DND-41 (cell line): ENCODE data around the gene ZNF217.
A peak's percentile ranks its signal among the peaks of the same experiment; 100 is the strongest.

Experiments used
- ATAC-seq: fragments of 200-7000 bp; cut with Tn5 transposase; 3 replicates; pipeline ENCODE4 v1.9.1; 2021; ENCODE audit warnings: low read depth; ENCODE audit not compliant: insufficient read depth
- DNase-seq: peaks from one replicate; pipeline ENCODE4 v3.0.0-alpha.2; 2020
- H2AFZ ChIP-seq: 2 replicates; pipeline ENCODE4 v1.6.0; 2012; ENCODE audit warnings: low read depth, low read length
- H3K27ac ChIP-seq: 2 replicates; pipeline ENCODE4 v1.5.1; 2012; ENCODE audit warnings: low read length, inconsistent platforms
- H3K27me3 ChIP-seq: fragments of 200-600 bp; sonication (generic); 2 replicates; pipeline ENCODE4 v1.6.0; 2012; ENCODE audit warnings: low read length, mild to moderate bottlenecking, inconsistent platforms; ENCODE audit not compliant: insufficient read depth, poor library complexity
- H3K36me3 ChIP-seq: 2 replicates; pipeline ENCODE4 v1.5.1; 2012; ENCODE audit warnings: low read length, inconsistent platforms; ENCODE audit not compliant: insufficient read depth
- H3K4me1 ChIP-seq: 2 replicates; pipeline ENCODE4 v1.5.1; 2012; ENCODE audit warnings: mild to moderate bottlenecking, low read length; ENCODE audit not compliant: insufficient read depth
- H3K4me2 ChIP-seq: 2 replicates; pipeline ENCODE4 v1.6.0; 2012; ENCODE audit warnings: mild to moderate bottlenecking, moderate library complexity, low read length, inconsistent platforms; ENCODE audit not compliant: insufficient read depth
- H3K4me3 ChIP-seq, 2 experiments: fragments of 200-600 bp in 1 of 2; shearing (Covaris generic) in 1 of 2; 2 replicates each; pipeline ENCODE4 v1.5.1; 2012 to 2016; ENCODE audit warnings: inconsistent platforms in 2 of 2, low read length in 2 of 2, mild to moderate bottlenecking in 2 of 2, low read depth in 1 of 2, moderate library complexity in 1 of 2
- H3K79me2 ChIP-seq: 2 replicates; pipeline ENCODE4 v1.6.0; 2012; ENCODE audit warnings: low read length, inconsistent platforms; ENCODE audit not compliant: insufficient read depth
- H3K9ac ChIP-seq: 2 replicates; pipeline ENCODE4 v1.6.0; 2012; ENCODE audit warnings: low read depth, mild to moderate bottlenecking, inconsistent platforms, low read length, moderate library complexity
- H3K9me3 ChIP-seq: 2 replicates; pipeline ENCODE4 v1.5.1; 2012; ENCODE audit warnings: low read length, moderate library complexity, mild to moderate bottlenecking, inconsistent platforms; ENCODE audit not compliant: insufficient read depth, severe bottlenecking
- H4K20me1 ChIP-seq: 2 replicates; pipeline ENCODE4 v1.6.0; 2012; ENCODE audit warnings: low read length; ENCODE audit not compliant: insufficient read depth
- EZH2 ChIP-seq: IDR thresholded peaks from 3 replicates; pipeline ENCODE4 v1.6.1; 2012; ENCODE audit warnings: borderline replicate concordance, low read depth, mild to moderate bottlenecking, moderate library complexity, low read length, inconsistent platforms; ENCODE audit not compliant: severe bottlenecking
- TF ChIP-seq, protein P1 (sequence below): IDR thresholded peaks from 2 replicates; pipeline ENCODE4 v1.5.1; 2012; ENCODE audit warnings: borderline replicate concordance, low read length, moderate library complexity, mild to moderate bottlenecking; ENCODE audit not compliant: poor library complexity, severe bottlenecking; ENCODE audit errors: extremely low read depth

The ZNF217 gene

DNA sequence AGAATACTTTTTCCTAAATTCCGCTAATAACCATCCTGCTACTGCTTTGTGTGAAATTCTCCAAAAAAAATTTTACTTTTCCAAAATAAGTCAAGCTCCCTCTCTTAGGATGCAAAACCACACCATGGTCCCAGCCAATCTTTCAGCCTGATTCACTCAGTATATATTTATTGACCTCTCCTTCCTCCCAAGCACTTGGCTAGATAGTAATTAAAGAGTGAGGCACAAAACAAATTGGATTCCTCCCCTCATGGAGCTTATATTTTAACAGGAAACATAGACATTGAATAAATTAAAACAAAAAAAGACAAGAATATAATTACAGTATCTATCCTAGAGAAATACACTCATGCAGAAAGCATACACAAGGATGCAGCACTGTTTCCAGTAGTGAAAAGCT lies 9.0 kb upstream of the ZNF217 start:
- no peak overlapping the region for H3K27ac ChIP-seq
- peaks cover 12% of the 10 kb centered on the region for H3K79me2 ChIP-seq
- TF ChIP-seq EZH2 = no peak
- TF ChIP-seq, protein P1, sequence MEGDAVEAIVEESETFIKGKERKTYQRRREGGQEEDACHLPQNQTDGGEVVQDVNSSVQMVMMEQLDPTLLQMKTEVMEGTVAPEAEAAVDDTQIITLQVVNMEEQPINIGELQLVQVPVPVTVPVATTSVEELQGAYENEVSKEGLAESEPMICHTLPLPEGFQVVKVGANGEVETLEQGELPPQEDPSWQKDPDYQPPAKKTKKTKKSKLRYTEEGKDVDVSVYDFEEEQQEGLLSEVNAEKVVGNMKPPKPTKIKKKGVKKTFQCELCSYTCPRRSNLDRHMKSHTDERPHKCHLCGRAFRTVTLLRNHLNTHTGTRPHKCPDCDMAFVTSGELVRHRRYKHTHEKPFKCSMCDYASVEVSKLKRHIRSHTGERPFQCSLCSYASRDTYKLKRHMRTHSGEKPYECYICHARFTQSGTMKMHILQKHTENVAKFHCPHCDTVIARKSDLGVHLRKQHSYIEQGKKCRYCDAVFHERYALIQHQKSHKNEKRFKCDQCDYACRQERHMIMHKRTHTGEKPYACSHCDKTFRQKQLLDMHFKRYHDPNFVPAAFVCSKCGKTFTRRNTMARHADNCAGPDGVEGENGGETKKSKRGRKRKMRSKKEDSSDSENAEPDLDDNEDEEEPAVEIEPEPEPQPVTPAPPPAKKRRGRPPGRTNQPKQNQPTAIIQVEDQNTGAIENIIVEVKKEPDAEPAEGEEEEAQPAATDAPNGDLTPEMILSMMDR = no peak
- no peak overlapping the region for H3K9ac ChIP-seq
- no peaks in the 10 kb centered on the region for H3K36me3 ChIP-seq
- no peaks in the 10 kb centered on the region for H4K20me1 ChIP-seq
- 0 out of 2 replicates have a peak, but pooled peaks cover 2% of the 10 kb centered on the region for H3K4me1 ChIP-seq
- H3K9me3 ChIP-seq = no peaks in the 10 kb centered on the region
- no peak overlapping the region for H3K4me2 ChIP-seq
- DNase-seq (no peak), ATAC-seq (no peak)
- H2AFZ ChIP-seq = no peak overlapping the region
- no peak overlapping the region for H3K4me3 ChIP-seq
- no peaks in the 10 kb centered on the region for H3K27me3 ChIP-seq

DNA sequence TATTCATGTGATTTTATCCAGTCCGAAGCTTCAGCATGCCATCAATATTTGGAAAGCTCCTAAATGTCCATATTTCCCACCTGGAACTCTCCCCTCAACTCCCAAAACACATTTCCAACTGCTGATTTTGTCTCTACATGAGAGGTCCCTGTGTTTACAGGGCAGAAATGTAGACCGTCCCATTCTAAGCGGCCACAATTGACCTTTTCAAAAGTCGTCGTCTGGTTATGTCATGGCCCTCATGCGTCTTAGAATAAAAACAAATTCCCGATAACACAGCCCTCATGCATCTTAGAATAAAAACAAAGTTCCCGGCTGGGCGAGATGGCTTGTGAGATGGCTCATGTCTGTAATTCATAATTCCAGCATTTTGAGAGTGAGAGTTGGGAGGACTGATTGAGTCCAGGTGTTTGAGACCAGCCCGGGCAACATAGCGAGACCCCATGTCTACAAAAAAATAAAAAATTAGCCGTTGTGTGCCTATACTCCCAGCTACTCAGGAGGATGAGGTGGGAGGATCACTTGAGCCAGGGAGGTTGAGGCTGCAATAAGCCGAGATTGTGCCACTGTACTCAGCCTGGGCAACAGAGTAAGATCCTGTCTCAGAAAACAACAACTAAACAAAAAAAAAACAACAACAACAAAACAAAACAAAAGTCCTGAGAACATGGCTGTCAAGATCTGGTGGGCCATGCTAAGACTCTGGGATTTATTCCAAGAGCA lies 6.4 kb upstream of the ZNF217 start:
- Histone ChIP-seq H3K9ac (no peak overlapping the region), H3K4me3 (no peak overlapping the region), H3K9me3 (no peaks in the 10 kb centered on the region), H3K36me3 (no peaks in the 10 kb centered on the region), H2AFZ (no peak overlapping the region), H3K79me2 (peaks cover 9% of the 10 kb centered on the region), H3K4me1 (peaks cover 9% of the 10 kb centered on the region), H3K27me3 (no peaks in the 10 kb centered on the region), H3K27ac (no peak overlapping the region), H3K4me2 (no peak overlapping the region), H4K20me1 (no peaks in the 10 kb centered on the region)
- no peak for ATAC-seq
- no peak for TF ChIP-seq EZH2
- TF ChIP-seq, protein P1 = no peak
- DNase-seq = no peak

DNA sequence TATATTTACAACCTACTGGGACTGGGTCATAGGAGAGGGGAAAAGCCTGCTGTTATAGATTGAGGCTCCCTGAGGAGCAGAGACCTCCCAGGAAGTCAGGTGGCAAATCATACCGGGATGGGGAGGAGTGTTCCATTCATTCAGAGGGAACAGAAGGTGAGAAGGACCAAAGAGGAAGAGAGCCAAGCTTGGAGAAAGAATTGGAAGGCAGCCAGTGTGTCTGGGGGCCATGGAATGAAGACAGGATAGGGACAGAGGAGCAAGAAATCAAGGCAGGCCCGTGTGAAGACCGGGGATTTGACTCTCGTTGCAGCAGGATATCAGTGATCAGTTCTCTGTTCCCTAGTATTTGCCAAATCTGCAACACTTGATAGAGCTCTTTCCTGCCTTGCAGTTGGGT lies 5.7 kb upstream of the ZNF217 start:
- no peak for ATAC-seq
- no peaks in the 10 kb centered on the region for H3K36me3 ChIP-seq
- H3K79me2 ChIP-seq = peaks cover 9% of the 10 kb centered on the region
- no peak overlapping the region for H2AFZ ChIP-seq
- no peak overlapping the region for H3K9ac ChIP-seq
- no peak overlapping the region for H3K4me2 ChIP-seq
- H3K4me3 ChIP-seq = no peak overlapping the region
- no peaks in the 10 kb centered on the region for H3K9me3 ChIP-seq
- H3K27me3 ChIP-seq = no peaks in the 10 kb centered on the region
- peak; percentile 1 for DNase-seq
- H3K4me1 ChIP-seq = peaks cover 13% of the 10 kb centered on the region
- H4K20me1 ChIP-seq = no peaks in the 10 kb centered on the region
- H3K27ac ChIP-seq = no peak overlapping the region
- no peak for TF ChIP-seq EZH2
- TF ChIP-seq, protein P1 = no peak
